Measurements from ENCODE around the gene PLXNB2.
"Not testable (repeated sequence)": the region's sequence is repeated elsewhere in the genome, so short reads cannot be mapped to it uniquely, and the experiment has no call there.

The PLXNB2 gene

GRCh38 chr22:50306753-50307749 is at the start of gene PLXNB2:
Gene PLXNB2, minus strand, starts transcription at chr22:50307646. Its CDS starts 17,062 bp downstream, at chr22:50290584.
- DNase-seq (ENCODE audit: low spot score), result peak; percentile 89

GRCh38 chr22:50357222-50357621 is 49.8 kb upstream of the PLXNB2 start:
- no peak for DNase-seq (ENCODE audit: low spot score)

- no peak for DNase-seq (ENCODE audit: low spot score)
These were observed 48.7 kb upstream of the PLXNB2 start for GRCh38 chr22:50356186-50356585.

- no peak for DNase-seq (ENCODE audit: low spot score)
These were observed 40.6 kb upstream of the PLXNB2 start for GRCh38 chr22:50348058-50348457.

GRCh38 chr22:50347157-50347556 is 39.7 kb upstream of the PLXNB2 start:
- DNase-seq (ENCODE audit: low spot score), result no peak

- no peak for DNase-seq (ENCODE audit: low spot score)
These were observed 39.0 kb upstream of the PLXNB2 start for GRCh38 chr22:50346470-50346869.

GRCh38 chr22:50343541-50343935 is 36.1 kb upstream of the PLXNB2 start:
- no peak for DNase-seq (ENCODE audit: low spot score)

GRCh38 chr22:50342651-50343540 is 35.5 kb upstream of the PLXNB2 start, which contains the start of gene PPP6R2:
Gene PPP6R2, plus strand, starts transcription at chr22:50343327. Its CDS starts 50,582 bp downstream, at chr22:50393909.
- DNase-seq (ENCODE audit: low spot score), result peak; percentile 66

- no peak for DNase-seq (ENCODE audit: low spot score)
These were observed 34.7 kb upstream of the PLXNB2 start for GRCh38 chr22:50341977-50342650.

- DNase-seq (ENCODE audit: low spot score), result no peak
These were observed 32.8 kb upstream of the PLXNB2 start for GRCh38 chr22:50339945-50340879.

GRCh38 chr22:50338860-50339462 is 31.5 kb upstream of the PLXNB2 start:
- DNase-seq (ENCODE audit: low spot score), result no peak

GRCh38 chr22:50338042-50338573 is 30.7 kb upstream of the PLXNB2 start:
- no peak for DNase-seq (ENCODE audit: low spot score)

GRCh38 chr22:50337262-50338041 is 30.0 kb upstream of the PLXNB2 start:
- DNase-seq (ENCODE audit: low spot score), result no peak

- not testable (repeated sequence) for DNase-seq (ENCODE audit: low spot score)
These were observed 27.0 kb upstream of the PLXNB2 start for GRCh38 chr22:50334433-50334832.

GRCh38 chr22:50329236-50329635 is 21.8 kb upstream of the PLXNB2 start:
- no peak for DNase-seq (ENCODE audit: low spot score)

GRCh38 chr22:50327711-50328019 is 20.2 kb upstream of the PLXNB2 start:
- no peak for DNase-seq (ENCODE audit: low spot score)

GRCh38 chr22:50326956-50327710 is 19.7 kb upstream of the PLXNB2 start, which contains the start of gene DENND6B:
Gene DENND6B, minus strand, starts transcription at chr22:50327012. Its CDS starts 24 bp downstream, at chr22:50326988.
- peak; percentile 84 for DNase-seq (ENCODE audit: low spot score)

- peak; percentile 14 for DNase-seq (ENCODE audit: low spot score)
These were observed 18.9 kb upstream of the PLXNB2 start for GRCh38 chr22:50326225-50326955.
